GM23248 (cell line): Measurements from ENCODE around the gene BCL11B. TPM values are rescaled to one million over a fixed set of nuclear protein-coding genes. Genes with fewer than 3 reads are reported as not detected.

Experiments used
- DNase-seq: peaks from one replicate; pipeline ENCODE4 v3.0.0-alpha.2; 2015
- H2AFZ ChIP-seq: fragments of 200-600 bp; sonication (generic); 2 replicates; pipeline ENCODE4 v1.6.1; 2016; ENCODE audit warnings: antibody characterized with exemption
- H3F3A ChIP-seq: fragments of 200-600 bp; sonication (generic); 2 replicates; pipeline ENCODE4 v1.6.1; 2016; ENCODE audit warnings: mild to moderate bottlenecking, antibody characterized with exemption, mixed run types; ENCODE audit not compliant: insufficient read depth
- H3K27ac ChIP-seq: fragments of 200-600 bp; sonication (generic); 2 replicates; pipeline ENCODE4 v1.5.1; 2016; ENCODE audit warnings: mild to moderate bottlenecking
- H3K27me3 ChIP-seq: fragments of 200-600 bp; sonication (generic); replicated peaks from 2 replicates; pipeline ENCODE4 v1.6.1; 2016; ENCODE audit warnings: mild to moderate bottlenecking; ENCODE audit not compliant: insufficient read depth
- H3K36me3 ChIP-seq: fragments of 200-600 bp; sonication (generic); 2 replicates; pipeline ENCODE4 v1.6.1; 2016; ENCODE audit warnings: low read depth, mild to moderate bottlenecking
- H3K4me1 ChIP-seq: fragments of 200-600 bp; sonication (generic); 2 replicates; pipeline ENCODE4 v1.6.1; 2016; ENCODE audit warnings: mild to moderate bottlenecking; ENCODE audit not compliant: insufficient read depth
- H3K4me2 ChIP-seq: fragments of 200-600 bp; sonication (generic); one replicate; pipeline ENCODE4 v1.6.1; 2016; ENCODE audit warnings: mild to moderate bottlenecking; ENCODE audit not compliant: unreplicated experiment
- H3K4me3 ChIP-seq: fragments of 200-600 bp; sonication (generic); 2 replicates; pipeline ENCODE4 v1.5.1; 2016; ENCODE audit warnings: mild to moderate bottlenecking
- H3K79me2 ChIP-seq: fragments of 200-600 bp; sonication (generic); 2 replicates; pipeline ENCODE4 v1.6.1; 2016; ENCODE audit warnings: mild to moderate bottlenecking; ENCODE audit not compliant: insufficient read depth
- H3K9ac ChIP-seq: fragments of 200-600 bp; sonication (generic); 2 replicates; pipeline ENCODE4 v1.6.1; 2016; ENCODE audit warnings: mild to moderate bottlenecking
- H3K9me2 ChIP-seq: fragments of 200-600 bp; sonication (generic); 2 replicates; pipeline ENCODE4 v1.6.1; 2016; ENCODE audit warnings: mixed run types, mild to moderate bottlenecking, moderate library complexity; ENCODE audit not compliant: insufficient read depth
- H3K9me3 ChIP-seq: fragments of 200-600 bp; sonication (generic); one replicate; pipeline ENCODE4 v1.6.1; 2017; ENCODE audit warnings: low read depth
- H4K20me1 ChIP-seq: fragments of 200-600 bp; sonication (generic); 2 replicates; pipeline ENCODE4 v1.6.0; 2016; ENCODE audit not compliant: insufficient read depth
- EZH2 ChIP-seq: fragments of 200-600 bp; sonication (generic); IDR thresholded peaks from 2 replicates; pipeline ENCODE4 v1.6.1; 2018; ENCODE audit warnings: antibody characterized with exemption, mild to moderate bottlenecking; ENCODE audit not compliant: insufficient read depth, poor library complexity, severe bottlenecking
- EZH2phosphoT487 ChIP-seq: fragments of 200-600 bp; sonication (generic); IDR thresholded peaks from 2 replicates; pipeline ENCODE4 v1.6.1; 2018; ENCODE audit warnings: antibody characterized with exemption, moderate library complexity, mild to moderate bottlenecking, low read depth; ENCODE audit not compliant: insufficient read depth
- WGBS, 2 experiments: methylation state at CpG; one replicate each; pipeline ENCODE4 v1.1.6; 2015 to 2017; ENCODE audit warnings: low lambda C conversion rate in 2 of 2, low coverage in 1 of 2; ENCODE audit errors: missing lambda C conversion rate in 2 of 2; 5-methylcytosine and 5-hydroxymethylcytosine counted together
- in situ Hi-C: fragments of 300-500 bp; cut with MboI; formaldehyde crosslinking; loops from 2 replicates; pipeline ENCODE4 v1.15.0; 2020
- polyA plus RNA-seq: library from polyadenylated mRNA; unstranded; fragments of >200 nt; fragmentation: Nextera tagmentation; extraction: Ambion mirVana; gene quantifications from 2 replicates; pipeline ENCODE4 v1.2.1, GENCODE V29; 2016
- total RNA-seq: library from RNA; depleted of rRNA; stranded (reverse); fragments of >200 nt; shearing (Covaris generic); gene quantifications from 2 replicates; pipeline ENCODE4 v1.2.3, GENCODE V29; 2014

The BCL11B gene
- total and polyA plus RNA-seq, 2 experiments from 2014 or later, result not detected

DNA sequence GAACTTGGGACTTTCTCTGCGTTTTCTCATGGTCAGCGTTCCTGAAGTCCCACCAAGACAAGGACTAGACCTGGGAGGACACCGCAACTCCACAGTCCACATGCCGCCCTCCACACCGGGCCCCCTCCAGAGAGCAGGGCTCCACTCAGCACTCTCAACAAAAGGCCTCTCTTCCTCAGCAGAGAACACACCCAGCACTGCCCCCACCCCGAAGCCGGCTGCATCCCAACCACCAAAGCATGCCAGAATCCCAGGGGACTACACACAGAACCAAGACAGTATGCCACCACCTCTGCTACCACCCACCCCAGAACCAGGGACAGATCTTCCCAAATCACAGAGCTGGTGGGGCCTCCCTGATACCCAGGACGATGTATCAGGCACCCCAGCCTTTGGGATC, 88.3 kb downstream of the BCL11B start:
- H3K27me3 ChIP-seq, result 0 out of 2 replicates have a peak, but pooled peaks cover 1% of the 10 kb centered on the region
- no peak overlapping the region for H2AFZ ChIP-seq
- H3K4me3 ChIP-seq, result no peak overlapping the region
- TF ChIP-seq EZH2phosphoT487, result no peak
- no peak for TF ChIP-seq EZH2
- 68% methylated on average over 8 of the region's 8 CpGs for WGBS, 2 experiments
- in situ Hi-C loops, result no loop called here
- DNase-seq, result no peak
- no peaks in the 10 kb centered on the region for H3K4me1 ChIP-seq
- no peaks in the 10 kb centered on the region for H4K20me1 ChIP-seq
- no peaks in the 10 kb centered on the region for H3K36me3 ChIP-seq
- no peaks in the 10 kb centered on the region for H3K79me2 ChIP-seq
- no peak overlapping the region for H3K4me2 ChIP-seq
- H3K9ac ChIP-seq, result no peak overlapping the region
- no peak overlapping the region for H3K27ac ChIP-seq
- H3K9me2 ChIP-seq, result no peaks in the 10 kb centered on the region
- H3K9me3 ChIP-seq, result no peaks in the 10 kb centered on the region
- H3F3A ChIP-seq, result no peaks in the 10 kb centered on the region

DNA sequence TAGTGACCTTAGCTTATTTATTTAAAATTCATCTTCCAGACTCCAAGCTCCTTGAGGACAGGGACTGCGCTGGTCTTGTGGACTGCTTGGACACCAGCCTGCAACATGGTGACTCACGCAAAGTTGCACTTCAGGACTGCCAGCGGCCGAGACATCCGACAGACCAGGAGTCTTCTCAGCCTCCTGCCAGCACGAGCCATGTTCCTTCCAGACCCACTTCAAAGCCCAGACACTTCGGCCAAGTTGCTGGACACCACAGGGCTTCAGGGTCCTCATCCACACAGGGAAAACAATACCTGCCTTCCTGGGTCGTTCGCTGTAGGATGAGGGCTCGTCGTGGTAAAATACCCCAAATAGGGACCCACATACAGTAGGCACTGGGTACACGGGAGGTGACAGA, 88.7 kb downstream of the BCL11B start:
- 71 to 74% methylated on average over 12 of the region's 12 CpGs for WGBS, 2 experiments
- in situ Hi-C loops, result no loop called here
- no peak overlapping the region for H3K9ac ChIP-seq

DNA sequence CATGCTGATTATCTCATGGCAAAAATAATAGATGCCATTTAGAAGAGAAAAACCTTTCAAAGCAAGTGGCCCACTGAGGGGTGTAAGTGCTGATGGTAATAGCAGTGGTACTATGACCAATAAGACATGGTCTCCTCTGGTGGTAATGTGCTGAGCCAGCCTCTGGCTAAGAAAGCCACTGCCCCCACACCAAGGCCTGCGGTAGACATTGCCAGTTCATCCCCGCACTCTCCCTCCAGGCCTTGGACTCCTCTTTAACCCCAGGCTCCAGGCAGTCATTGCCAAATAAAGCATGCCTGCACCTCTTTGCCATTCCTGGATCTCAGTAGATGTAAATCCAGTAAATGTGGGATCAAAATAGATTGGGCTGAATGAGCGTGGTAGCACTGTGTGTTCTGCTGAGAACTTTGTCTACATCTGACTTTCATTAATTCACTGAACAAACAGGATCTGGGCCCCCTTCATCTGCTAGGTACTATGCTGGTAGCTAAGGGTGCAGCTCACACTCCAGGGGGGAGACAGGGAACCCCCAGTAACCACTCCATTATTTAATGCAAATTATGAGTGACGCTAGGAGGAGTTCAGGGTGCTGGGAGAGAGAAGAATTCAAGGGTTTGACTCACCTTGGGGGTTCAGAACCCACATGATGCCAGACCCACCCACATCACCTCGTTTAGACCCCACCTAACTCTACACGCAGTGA, 89.3 kb downstream of the BCL11B start:
- Histone ChIP-seq H3K27ac (no peak overlapping the region), H3K4me3 (no peak overlapping the region), H3F3A (no peaks in the 10 kb centered on the region), H3K79me2 (no peaks in the 10 kb centered on the region), H3K27me3 (no peaks in the 10 kb centered on the region), H3K36me3 (no peaks in the 10 kb centered on the region), H4K20me1 (no peaks in the 10 kb centered on the region), H3K9me3 (no peaks in the 10 kb centered on the region), H3K4me1 (no peaks in the 10 kb centered on the region), H2AFZ (no peak overlapping the region), H3K9ac (no peak overlapping the region), H3K9me2 (no peaks in the 10 kb centered on the region), H3K4me2 (no peak overlapping the region)
- no peak for DNase-seq
- in situ Hi-C loops, result no loop called here
- no peak for TF ChIP-seq EZH2phosphoT487
- TF ChIP-seq EZH2, result no peak
- WGBS, 2 experiments, result 54 to 56% methylated on average over 6 of the region's 6 CpGs

More for the DNA sequence above, 88.7 kb downstream of the BCL11B start:
- Histone ChIP-seq H3K27me3 (no peaks in the 10 kb centered on the region), H3F3A (no peaks in the 10 kb centered on the region), H3K4me1 (no peaks in the 10 kb centered on the region), H3K4me2 (no peak overlapping the region), H3K27ac (no peak overlapping the region), H3K36me3 (no peaks in the 10 kb centered on the region), H3K79me2 (no peaks in the 10 kb centered on the region), H2AFZ (no peak overlapping the region), H3K4me3 (no peak overlapping the region), H3K9me3 (no peaks in the 10 kb centered on the region), H4K20me1 (no peaks in the 10 kb centered on the region), H3K9me2 (no peaks in the 10 kb centered on the region)
- DNase-seq, result no peak
- TF ChIP-seq EZH2phosphoT487 (no peak), EZH2 (no peak)

GRCh38 chr14:99181804-99182520, 90.0 kb downstream of the BCL11B start:
- Histone ChIP-seq H3K4me2 (no peak overlapping the region), H3K27ac (no peak overlapping the region), H2AFZ (no peak overlapping the region), H3F3A (no peaks in the 10 kb centered on the region), H3K9ac (no peak overlapping the region), H4K20me1 (no peaks in the 10 kb centered on the region), H3K79me2 (no peaks in the 10 kb centered on the region), H3K9me3 (no peaks in the 10 kb centered on the region), H3K9me2 (no peaks in the 10 kb centered on the region), H3K4me1 (no peaks in the 10 kb centered on the region), H3K27me3 (no peaks in the 10 kb centered on the region), H3K4me3 (no peak overlapping the region), H3K36me3 (no peaks in the 10 kb centered on the region)
- DNase-seq, result no peak
- 65 to 68% methylated on average over 17 of the region's 17 CpGs for WGBS, 2 experiments
- TF ChIP-seq EZH2 (no peak), EZH2phosphoT487 (no peak)
- in situ Hi-C loops, result no loop called here
